Measurements from ENCODE around the gene ZBTB8A.
"Not testable (repeated sequence)": the region's sequence is repeated elsewhere in the genome, so short reads cannot be mapped to it uniquely, and the experiment has no call there.

Gene ZBTB8A
- long read RNA-seq, donor 1, full-length matches to known transcripts: 4 of 4 reads
- long read RNA-seq, donor 1, partial matches to known transcripts: 0 of 4 reads
- long read RNA-seq, donor 1, other reads (novel, unspliced or antisense): 0 of 4 reads
- long read RNA-seq, donor 2, full-length matches to known transcripts: 2 of 14 reads
- long read RNA-seq, donor 2, partial matches to known transcripts: 0 of 14 reads
- long read RNA-seq, donor 2, other reads (novel, unspliced or antisense): 12 of 14 reads
- long read RNA-seq, donor 3, full-length matches to known transcripts: 2 of 2 reads
- long read RNA-seq, donor 3, partial matches to known transcripts: 0 of 2 reads
- long read RNA-seq, donor 3, other reads (novel, unspliced or antisense): 0 of 2 reads
- long read RNA-seq, donor 4, full-length matches to known transcripts: 5 of 5 reads
- long read RNA-seq, donor 4, partial matches to known transcripts: 0 of 5 reads
- long read RNA-seq, donor 4, other reads (novel, unspliced or antisense): 0 of 5 reads
- long read RNA-seq, donor 5, full-length matches to known transcripts: 5 of 5 reads
- long read RNA-seq, donor 5, partial matches to known transcripts: 0 of 5 reads
- long read RNA-seq, donor 5, other reads (novel, unspliced or antisense): 0 of 5 reads
- long read RNA-seq, donor 6, full-length matches to known transcripts: 3 of 3 reads
- long read RNA-seq, donor 6, partial matches to known transcripts: 0 of 3 reads
- long read RNA-seq, donor 6, other reads (novel, unspliced or antisense): 0 of 3 reads
- long read RNA-seq, donor 7, full-length matches to known transcripts: 6 of 57 reads
- long read RNA-seq, donor 7, partial matches to known transcripts: 19 of 57 reads
- long read RNA-seq, donor 7, other reads (novel, unspliced or antisense): 32 of 57 reads
- long read RNA-seq, donor 8, full-length matches to known transcripts: 4 of 4 reads
- long read RNA-seq, donor 8, partial matches to known transcripts: 0 of 4 reads
- long read RNA-seq, donor 8, other reads (novel, unspliced or antisense): 0 of 4 reads

- peak; percentile 90 for DNase-seq
These were observed at the start of gene ZBTB8A for GRCh38 chr1:32538887-32539583. Gene ZBTB8A, plus strand, starts transcription at chr1:32539427. Its CDS starts 53,505 bp downstream, at chr1:32592932.

- DNase-seq: no peak
These were observed 49.3 kb upstream of the ZBTB8A start for GRCh38 chr1:32489774-32490454.

- DNase-seq: no peak
These were observed 47.8 kb upstream of the ZBTB8A start for GRCh38 chr1:32491386-32491785.

GRCh38 chr1:32494196-32494595 is 45.0 kb upstream of the ZBTB8A start:
- no peak for DNase-seq

GRCh38 chr1:32494711-32495337 is 44.4 kb upstream of the ZBTB8A start:
- DNase-seq: no peak

GRCh38 chr1:32496127-32496526 is 43.1 kb upstream of the ZBTB8A start:
- DNase-seq: no peak

GRCh38 chr1:32498751-32499150 is 40.5 kb upstream of the ZBTB8A start:
- no peak for DNase-seq

- peak; percentile 78 for DNase-seq
These were observed 38.6 kb upstream of the ZBTB8A start for GRCh38 chr1:32500387-32501209.

GRCh38 chr1:32501865-32502264 is 37.4 kb upstream of the ZBTB8A start:
- no peak for DNase-seq

- no peak for DNase-seq
These were observed 36.1 kb upstream of the ZBTB8A start for GRCh38 chr1:32503153-32503552.

GRCh38 chr1:32507021-32507420 is 32.2 kb upstream of the ZBTB8A start:
- DNase-seq: no peak

- DNase-seq: no peak
These were observed 30.5 kb upstream of the ZBTB8A start for GRCh38 chr1:32508761-32509160.

- DNase-seq: no peak
These were observed 29.3 kb upstream of the ZBTB8A start for GRCh38 chr1:32509939-32510338.

- no peak for DNase-seq
These were observed 22.8 kb upstream of the ZBTB8A start for GRCh38 chr1:32516402-32516801.

- DNase-seq: no peak
These were observed 20.3 kb upstream of the ZBTB8A start for GRCh38 chr1:32518976-32519375.

GRCh38 chr1:32521165-32521564 is 18.1 kb upstream of the ZBTB8A start:
- DNase-seq: no peak

GRCh38 chr1:32525053-32525452 is 14.2 kb upstream of the ZBTB8A start:
- DNase-seq: no peak

GRCh38 chr1:32525661-32526444 is 13.4 kb upstream of the ZBTB8A start:
- DNase-seq: no peak

- not testable (repeated sequence) for DNase-seq
These were observed 10.7 kb upstream of the ZBTB8A start for GRCh38 chr1:32528550-32528949.

Data from right kidney (tissue), 9 donors.